Colonic mucosa (tissue), 4 donors: ENCODE results near the gene STX4. TPM values are rescaled to one million over a fixed set of nuclear protein-coding genes. Genes with fewer than 3 reads are reported as not detected.

Experiments used
- DNase-seq: peaks from one replicate; pipeline ENCODE4 v3.0.0-alpha.2; 2020
- H3K27ac ChIP-seq: fragments of 200-600 bp; one replicate; pipeline ENCODE4 v1.8.0; 2021
- H3K27me3 ChIP-seq: fragments of 200-600 bp; one replicate; pipeline ENCODE4 v1.8.0; 2021
- H3K36me3 ChIP-seq: fragments of 200-600 bp; one replicate; pipeline ENCODE4 v1.8.0; 2021
- H3K4me1 ChIP-seq: fragments of 200-600 bp; one replicate; pipeline ENCODE4 v1.8.0; 2021; ENCODE audit warnings: mild to moderate bottlenecking
- H3K4me3 ChIP-seq: fragments of 200-600 bp; one replicate; pipeline ENCODE4 v1.8.0; 2021
- H3K9ac ChIP-seq, 2 donors: one replicate each; pipeline ENCODE4 v1.7.0; 2013; ENCODE audit warnings: control low read depth in 2 of 2, low read depth in 2 of 2, low read length in 2 of 2
- H3K9me3 ChIP-seq: fragments of 200-600 bp; one replicate; pipeline ENCODE4 v1.8.0; 2021
- intact Hi-C: fragments of 100-400 bp; cut with DNase I; formaldehyde crosslinking; loops from one replicate; pipeline ENCODE4 v1.14.1; 2022
- total RNA-seq, 2 donors: library from RNA; stranded (reverse); fragmentation: NEBNext Ultra II Directional in 1 of 2; extraction: Animal tissue kit (Norgen Biotek cat#: 25700) in 1 of 2; gene quantifications; one replicate each; pipeline ENCODE4 v1.2.1, GENCODE V29; 2021
- TF ChIP-seq, protein P1 (sequence below): fragments of 200-600 bp; IDR thresholded peaks from one replicate; pipeline ENCODE4 v1.8.0; 2022; ENCODE audit warnings: antibody characterized with exemption, mild to moderate bottlenecking
- donor health status: healthy.
- donor health status: DM: no; HTN: no; CAD: no.
- donor health status: DM: no; HTN: no; CAD: no.

The STX4 gene
- total RNA-seq, 2 donors from 2014 or later = 70.8 to 71.4 TPM

DNA sequence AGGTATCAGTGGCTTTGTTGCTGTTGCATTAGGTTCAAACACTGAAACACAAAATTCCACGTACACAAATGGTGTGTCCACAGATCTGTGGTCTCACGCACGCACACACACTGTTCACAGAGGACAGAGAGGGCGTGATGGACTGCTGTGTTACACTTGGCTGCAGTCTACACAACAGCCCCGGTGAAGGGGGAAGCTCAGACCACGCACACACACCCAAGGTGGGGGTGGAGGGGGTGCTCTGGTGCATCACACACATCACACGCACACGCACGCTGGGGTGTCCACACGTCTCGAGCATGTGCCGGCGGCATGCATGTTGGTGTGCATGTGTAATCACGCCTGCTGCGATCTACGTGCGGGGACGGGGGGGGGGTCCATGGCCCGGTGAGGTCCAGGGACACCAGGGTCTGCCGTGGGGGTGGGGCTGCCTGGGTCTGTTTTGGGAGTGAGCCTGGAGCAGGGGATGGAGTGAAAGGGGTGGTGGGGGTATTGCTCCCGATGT lies 41.0 kb upstream of the STX4 start:
- intact Hi-C loops = no loop called here
- TF ChIP-seq, protein P1, sequence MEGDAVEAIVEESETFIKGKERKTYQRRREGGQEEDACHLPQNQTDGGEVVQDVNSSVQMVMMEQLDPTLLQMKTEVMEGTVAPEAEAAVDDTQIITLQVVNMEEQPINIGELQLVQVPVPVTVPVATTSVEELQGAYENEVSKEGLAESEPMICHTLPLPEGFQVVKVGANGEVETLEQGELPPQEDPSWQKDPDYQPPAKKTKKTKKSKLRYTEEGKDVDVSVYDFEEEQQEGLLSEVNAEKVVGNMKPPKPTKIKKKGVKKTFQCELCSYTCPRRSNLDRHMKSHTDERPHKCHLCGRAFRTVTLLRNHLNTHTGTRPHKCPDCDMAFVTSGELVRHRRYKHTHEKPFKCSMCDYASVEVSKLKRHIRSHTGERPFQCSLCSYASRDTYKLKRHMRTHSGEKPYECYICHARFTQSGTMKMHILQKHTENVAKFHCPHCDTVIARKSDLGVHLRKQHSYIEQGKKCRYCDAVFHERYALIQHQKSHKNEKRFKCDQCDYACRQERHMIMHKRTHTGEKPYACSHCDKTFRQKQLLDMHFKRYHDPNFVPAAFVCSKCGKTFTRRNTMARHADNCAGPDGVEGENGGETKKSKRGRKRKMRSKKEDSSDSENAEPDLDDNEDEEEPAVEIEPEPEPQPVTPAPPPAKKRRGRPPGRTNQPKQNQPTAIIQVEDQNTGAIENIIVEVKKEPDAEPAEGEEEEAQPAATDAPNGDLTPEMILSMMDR = no peak
- H3K4me1 ChIP-seq = no peaks in the 10 kb centered on the region
- no peak overlapping the region for H3K27ac ChIP-seq
- no peaks in the 10 kb centered on the region for H3K9me3 ChIP-seq
- H3K9ac ChIP-seq = no peak overlapping the region
- no peaks in the 10 kb centered on the region for H3K36me3 ChIP-seq
- no peaks in the 10 kb centered on the region for H3K27me3 ChIP-seq
- no peak for DNase-seq
- no peak overlapping the region for H3K4me3 ChIP-seq

DNA sequence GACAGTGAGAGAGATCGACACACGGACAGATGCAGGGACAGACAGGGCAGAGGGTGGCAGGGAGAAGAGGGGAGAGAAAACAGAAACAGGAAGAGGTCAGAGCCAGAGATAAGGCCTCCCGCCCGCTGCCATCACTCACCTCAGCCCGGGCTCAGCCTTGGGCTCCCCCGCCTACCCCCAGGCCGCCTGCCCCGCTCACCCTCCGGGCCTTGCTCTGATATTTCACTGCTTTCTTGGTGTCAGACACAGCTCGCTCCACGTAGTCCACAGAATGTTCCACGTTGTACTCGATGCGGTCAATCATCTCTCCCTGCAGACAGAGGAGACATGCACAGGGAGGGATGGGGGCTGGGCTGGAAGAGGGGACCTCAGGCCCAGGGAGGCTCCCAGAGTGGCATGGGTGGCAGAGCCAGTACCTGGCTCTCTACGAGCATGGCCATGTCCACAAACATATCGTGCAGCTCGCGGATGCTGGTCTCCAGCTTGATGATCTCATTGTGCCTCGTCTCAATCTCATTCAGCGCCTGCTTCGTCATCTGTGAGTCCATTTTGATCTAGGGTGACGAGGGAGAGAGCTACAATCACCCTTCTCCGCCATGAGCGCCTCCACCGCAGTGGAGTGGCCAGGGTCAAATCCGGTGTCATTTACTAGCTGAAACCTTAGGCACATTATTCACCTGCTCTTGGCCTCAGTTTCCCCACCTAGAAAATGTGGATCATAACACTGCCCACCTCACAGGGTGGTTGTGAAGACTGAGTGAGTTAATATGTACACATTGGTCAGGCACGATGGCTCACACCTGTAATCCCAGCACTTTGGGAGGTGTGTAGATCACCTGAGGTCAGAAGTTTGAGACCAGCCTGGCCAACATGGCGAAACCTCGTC lies 40.2 kb upstream of the STX4 start:
- H3K9ac ChIP-seq = no peak overlapping the region
- H3K9me3 ChIP-seq = no peaks in the 10 kb centered on the region
- no peak for DNase-seq
- H3K27me3 ChIP-seq = peaks cover 7% of the 10 kb centered on the region
- TF ChIP-seq, protein P1 = no peak
- intact Hi-C loops = no loop called here
- H3K27ac ChIP-seq = no peak overlapping the region
- H3K4me1 ChIP-seq = no peaks in the 10 kb centered on the region
- no peak overlapping the region for H3K4me3 ChIP-seq
- no peaks in the 10 kb centered on the region for H3K36me3 ChIP-seq

DNA sequence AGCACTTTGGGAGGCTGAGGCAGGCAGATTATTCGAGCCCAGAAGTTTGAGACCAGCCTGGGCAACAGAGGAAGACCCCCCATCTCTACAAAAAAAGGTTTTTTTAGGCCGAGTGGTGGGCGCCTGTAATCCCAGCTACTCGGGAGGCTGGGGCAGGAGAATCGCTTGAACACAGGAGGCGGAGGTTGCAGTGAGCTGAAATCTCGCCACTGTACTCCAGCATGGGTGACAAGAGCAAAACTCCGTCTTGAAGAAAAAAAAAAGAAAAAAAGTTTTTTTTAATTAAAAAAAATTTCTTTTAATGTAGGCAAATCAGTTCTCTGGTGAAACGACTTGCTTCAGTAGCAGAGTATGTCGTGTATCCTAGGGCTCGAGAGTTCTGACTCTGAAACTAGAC lies 37.4 kb upstream of the STX4 start:
- intact Hi-C loops = no loop called here
- Histone ChIP-seq H3K27me3 (peaks cover 7% of the 10 kb centered on the region), H3K36me3 (no peaks in the 10 kb centered on the region), H3K4me3 (no peak overlapping the region), H3K9ac (no peak overlapping the region), H3K27ac (peak overlapping the region; percentile 55), H3K9me3 (no peaks in the 10 kb centered on the region), H3K4me1 (no peaks in the 10 kb centered on the region)
- TF ChIP-seq, protein P1 = no peak
- no peak for DNase-seq

DNA sequence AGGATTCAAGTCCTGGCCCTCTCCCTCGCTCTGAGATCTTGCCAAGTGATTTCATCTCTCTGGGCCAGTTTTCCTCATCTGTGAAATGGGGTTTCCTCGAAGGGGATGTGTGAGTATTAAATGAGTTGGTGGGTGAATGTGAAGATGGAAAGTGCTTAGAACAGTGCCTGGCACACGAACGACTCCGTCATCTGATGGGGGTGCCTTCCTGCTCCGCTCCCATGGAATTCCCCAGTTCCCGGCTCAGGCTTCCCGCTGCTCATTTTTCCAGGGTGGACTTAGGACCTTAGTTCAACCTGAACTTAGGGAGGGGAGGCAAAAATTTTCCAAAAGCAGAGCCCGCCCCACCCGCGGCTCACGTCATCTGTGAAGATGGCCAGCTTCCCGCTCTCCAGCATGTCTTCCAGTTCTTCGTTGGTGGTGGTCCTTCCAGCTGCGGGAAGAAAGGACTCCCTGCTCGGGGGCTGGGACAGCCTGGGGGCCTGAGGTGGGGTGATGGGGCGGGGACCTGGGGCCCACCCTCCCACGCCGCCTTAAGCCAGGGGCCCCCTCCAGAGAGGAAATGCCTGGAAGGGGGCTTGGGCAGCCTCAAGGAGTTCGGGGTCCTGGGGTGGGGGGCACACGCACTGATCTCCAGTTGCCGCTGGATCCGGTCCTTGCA lies 36.9 kb upstream of the STX4 start:
- peak overlapping the region; percentile 55 for H3K27ac ChIP-seq

More for the DNA sequence above, 36.9 kb upstream of the STX4 start:
- no peaks in the 10 kb centered on the region for H3K9me3 ChIP-seq
- DNase-seq = peak; percentile 70
- H3K4me3 ChIP-seq = peak overlapping the region; percentile 36
- no peaks in the 10 kb centered on the region for H3K36me3 ChIP-seq
- intact Hi-C loops = no loop called here
- H3K4me1 ChIP-seq = no peaks in the 10 kb centered on the region
- TF ChIP-seq, protein P1 = no peak
- peaks cover 7% of the 10 kb centered on the region for H3K27me3 ChIP-seq
- H3K9ac ChIP-seq = peak overlapping the region; percentile 69 to 73
